Measurements from ENCODE around the gene RAB8B.

DNA sequence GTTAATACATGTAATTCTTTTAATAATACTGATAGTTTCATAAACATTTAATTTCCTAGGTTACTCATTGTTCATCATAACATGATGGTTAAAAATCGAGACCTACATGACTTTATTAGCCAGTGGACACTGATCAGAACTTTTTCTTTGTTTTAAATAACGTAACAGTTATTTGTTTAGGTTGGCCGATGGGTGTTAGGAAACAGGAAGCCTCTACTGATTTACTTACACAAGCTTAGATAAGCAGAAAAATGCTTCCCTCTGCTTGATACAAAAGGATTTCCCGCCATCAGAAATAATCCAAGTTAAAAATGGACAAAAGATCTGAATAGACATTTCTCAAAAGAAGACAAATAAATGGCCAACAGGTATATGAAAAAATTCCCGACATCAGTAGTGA lies 71.4 kb downstream of the RAB8B start:
- TF ChIP-seq POLR2A (IDR thresholded peaks at IDR 0.05): no peak
- TF ChIP-seq, protein P1, sequence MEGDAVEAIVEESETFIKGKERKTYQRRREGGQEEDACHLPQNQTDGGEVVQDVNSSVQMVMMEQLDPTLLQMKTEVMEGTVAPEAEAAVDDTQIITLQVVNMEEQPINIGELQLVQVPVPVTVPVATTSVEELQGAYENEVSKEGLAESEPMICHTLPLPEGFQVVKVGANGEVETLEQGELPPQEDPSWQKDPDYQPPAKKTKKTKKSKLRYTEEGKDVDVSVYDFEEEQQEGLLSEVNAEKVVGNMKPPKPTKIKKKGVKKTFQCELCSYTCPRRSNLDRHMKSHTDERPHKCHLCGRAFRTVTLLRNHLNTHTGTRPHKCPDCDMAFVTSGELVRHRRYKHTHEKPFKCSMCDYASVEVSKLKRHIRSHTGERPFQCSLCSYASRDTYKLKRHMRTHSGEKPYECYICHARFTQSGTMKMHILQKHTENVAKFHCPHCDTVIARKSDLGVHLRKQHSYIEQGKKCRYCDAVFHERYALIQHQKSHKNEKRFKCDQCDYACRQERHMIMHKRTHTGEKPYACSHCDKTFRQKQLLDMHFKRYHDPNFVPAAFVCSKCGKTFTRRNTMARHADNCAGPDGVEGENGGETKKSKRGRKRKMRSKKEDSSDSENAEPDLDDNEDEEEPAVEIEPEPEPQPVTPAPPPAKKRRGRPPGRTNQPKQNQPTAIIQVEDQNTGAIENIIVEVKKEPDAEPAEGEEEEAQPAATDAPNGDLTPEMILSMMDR (IDR thresholded peaks at IDR 0.05): no peak

Measured in testis (tissue), 2 donors.